GM23338 (cell line): ENCODE results near the gene RCOR1.

ENCODE experiments used
- CTCF ChIP-seq, 2 experiments: fragments of 200-600 bp in 1 of 2; sonication (generic) in 1 of 2; conservative IDR thresholded peaks; 2 replicates each; pipeline versions ENCODE4 v1.5.1 to v1.6.1; 2016 to 2017; ENCODE audit warnings: antibody characterized with exemption in 2 of 2, low read depth in 2 of 2, mild to moderate bottlenecking in 2 of 2, moderate library complexity in 1 of 2
- REST ChIP-seq: IDR thresholded peaks from one replicate; pipeline ENCODE4 v1.6.1; 2018; ENCODE audit warnings: antibody characterized with exemption; ENCODE audit not compliant: unreplicated experiment

DNA sequence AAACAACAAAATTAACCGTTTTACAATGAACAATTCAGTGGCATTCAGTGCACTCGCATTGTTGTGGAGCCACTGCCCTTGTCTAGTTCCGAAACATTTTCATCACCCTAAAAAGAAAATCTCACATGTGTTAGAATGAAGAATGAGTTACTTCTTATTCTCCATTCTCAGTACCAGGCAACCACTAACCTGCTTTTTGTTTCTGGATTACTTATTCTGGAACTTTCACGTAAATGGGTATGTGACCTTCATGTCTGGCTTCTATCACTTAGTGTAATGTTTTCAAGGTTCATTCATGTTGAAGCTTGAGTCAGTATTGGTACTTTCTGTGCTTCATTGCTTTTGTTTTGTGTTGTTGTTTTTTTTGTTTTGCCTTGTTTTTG lies 15.6 kb downstream of the RCOR1 start:
- TF ChIP-seq CTCF (conservative IDR thresholded peaks at IDR 0.05; ENCODE audit: low read depth in 2 of 2): no peak
- no peak for TF ChIP-seq REST
